GM12801 (cell line): ENCODE results near the gene COL16A1.

Experiments used
- TF ChIP-seq, protein P1 (sequence below): IDR thresholded peaks from one replicate; pipeline ENCODE4 v1.5.1; 2011; ENCODE audit warnings: control low read depth; ENCODE audit not compliant: insufficient read length; ENCODE audit errors: extremely low read depth

COL16A1 gene

DNA sequence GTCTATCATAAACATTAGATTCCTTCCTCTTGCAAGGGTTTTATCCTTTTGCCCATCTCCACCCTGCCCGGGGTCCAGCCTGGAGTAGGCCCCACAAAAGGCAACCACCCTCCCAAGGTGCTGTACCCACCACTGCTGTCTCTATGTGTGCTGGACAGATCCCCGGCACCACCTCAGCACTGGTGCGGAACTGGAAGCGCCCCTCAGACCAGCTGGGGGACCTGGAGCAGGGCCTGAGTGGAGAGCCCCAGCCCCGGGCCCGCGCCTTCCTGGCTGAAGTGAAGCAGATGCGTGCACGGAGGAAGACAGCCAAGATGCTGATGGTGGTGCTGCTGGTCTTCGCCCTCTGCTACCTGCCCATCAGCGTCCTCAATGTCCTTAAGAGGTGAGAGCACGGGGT, 80.5 kb downstream of the COL16A1 start:
- TF ChIP-seq, protein P1, sequence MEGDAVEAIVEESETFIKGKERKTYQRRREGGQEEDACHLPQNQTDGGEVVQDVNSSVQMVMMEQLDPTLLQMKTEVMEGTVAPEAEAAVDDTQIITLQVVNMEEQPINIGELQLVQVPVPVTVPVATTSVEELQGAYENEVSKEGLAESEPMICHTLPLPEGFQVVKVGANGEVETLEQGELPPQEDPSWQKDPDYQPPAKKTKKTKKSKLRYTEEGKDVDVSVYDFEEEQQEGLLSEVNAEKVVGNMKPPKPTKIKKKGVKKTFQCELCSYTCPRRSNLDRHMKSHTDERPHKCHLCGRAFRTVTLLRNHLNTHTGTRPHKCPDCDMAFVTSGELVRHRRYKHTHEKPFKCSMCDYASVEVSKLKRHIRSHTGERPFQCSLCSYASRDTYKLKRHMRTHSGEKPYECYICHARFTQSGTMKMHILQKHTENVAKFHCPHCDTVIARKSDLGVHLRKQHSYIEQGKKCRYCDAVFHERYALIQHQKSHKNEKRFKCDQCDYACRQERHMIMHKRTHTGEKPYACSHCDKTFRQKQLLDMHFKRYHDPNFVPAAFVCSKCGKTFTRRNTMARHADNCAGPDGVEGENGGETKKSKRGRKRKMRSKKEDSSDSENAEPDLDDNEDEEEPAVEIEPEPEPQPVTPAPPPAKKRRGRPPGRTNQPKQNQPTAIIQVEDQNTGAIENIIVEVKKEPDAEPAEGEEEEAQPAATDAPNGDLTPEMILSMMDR = no peak

DNA sequence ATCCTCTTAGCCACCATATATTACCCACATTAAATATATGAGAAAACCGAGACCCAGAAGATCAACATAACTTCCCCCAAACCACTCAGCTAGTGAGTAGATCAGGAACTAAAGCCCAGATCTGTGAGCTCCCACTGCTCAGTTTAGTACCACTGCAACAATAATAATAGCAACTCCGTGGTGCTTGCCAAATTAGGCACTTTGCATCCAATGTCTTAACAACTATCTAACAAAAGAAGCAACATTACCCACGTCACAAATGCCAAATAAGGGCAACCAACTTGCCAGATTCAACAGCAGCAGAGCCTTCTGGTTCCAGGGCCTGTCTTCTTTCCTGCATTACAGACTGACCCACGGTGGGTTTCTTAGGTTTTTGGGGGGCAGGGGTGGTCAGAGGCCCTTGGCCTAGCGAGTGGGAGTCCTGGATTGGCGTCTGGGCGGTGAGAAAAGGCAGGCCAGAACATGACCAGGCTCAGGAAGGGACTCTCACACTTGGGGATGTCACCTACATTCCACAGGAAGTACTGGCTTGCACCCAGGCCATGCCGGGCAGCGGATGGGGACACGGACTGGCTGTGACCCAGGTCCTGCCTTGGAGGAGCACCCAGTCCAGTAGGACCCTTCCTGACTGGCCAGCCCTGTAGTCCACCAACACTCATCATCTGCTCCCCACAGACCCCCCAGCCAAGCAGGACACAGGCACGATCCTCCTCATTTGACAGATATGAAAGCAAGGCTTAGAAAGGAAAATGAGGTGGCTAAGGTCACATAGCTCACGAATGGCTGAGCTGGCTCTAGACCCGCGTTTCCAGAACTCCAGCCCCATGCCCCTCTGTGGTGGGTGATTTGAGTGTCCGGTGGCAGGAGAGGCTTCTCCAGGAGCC, 81.7 kb downstream of the COL16A1 start:
- TF ChIP-seq, protein P1 = no peak

- TF ChIP-seq, protein P1 = no peak
Observed at GRCh38 chr1:31621498-31621820, 82.4 kb downstream of the COL16A1 start.

- TF ChIP-seq, protein P1 = no peak
Observed at GRCh38 chr1:31620631-31621497, 83.0 kb downstream of the COL16A1 start.

GRCh38 chr1:31618916-31619846, 84.6 kb downstream of the COL16A1 start:
- TF ChIP-seq, protein P1 = no peak

DNA sequence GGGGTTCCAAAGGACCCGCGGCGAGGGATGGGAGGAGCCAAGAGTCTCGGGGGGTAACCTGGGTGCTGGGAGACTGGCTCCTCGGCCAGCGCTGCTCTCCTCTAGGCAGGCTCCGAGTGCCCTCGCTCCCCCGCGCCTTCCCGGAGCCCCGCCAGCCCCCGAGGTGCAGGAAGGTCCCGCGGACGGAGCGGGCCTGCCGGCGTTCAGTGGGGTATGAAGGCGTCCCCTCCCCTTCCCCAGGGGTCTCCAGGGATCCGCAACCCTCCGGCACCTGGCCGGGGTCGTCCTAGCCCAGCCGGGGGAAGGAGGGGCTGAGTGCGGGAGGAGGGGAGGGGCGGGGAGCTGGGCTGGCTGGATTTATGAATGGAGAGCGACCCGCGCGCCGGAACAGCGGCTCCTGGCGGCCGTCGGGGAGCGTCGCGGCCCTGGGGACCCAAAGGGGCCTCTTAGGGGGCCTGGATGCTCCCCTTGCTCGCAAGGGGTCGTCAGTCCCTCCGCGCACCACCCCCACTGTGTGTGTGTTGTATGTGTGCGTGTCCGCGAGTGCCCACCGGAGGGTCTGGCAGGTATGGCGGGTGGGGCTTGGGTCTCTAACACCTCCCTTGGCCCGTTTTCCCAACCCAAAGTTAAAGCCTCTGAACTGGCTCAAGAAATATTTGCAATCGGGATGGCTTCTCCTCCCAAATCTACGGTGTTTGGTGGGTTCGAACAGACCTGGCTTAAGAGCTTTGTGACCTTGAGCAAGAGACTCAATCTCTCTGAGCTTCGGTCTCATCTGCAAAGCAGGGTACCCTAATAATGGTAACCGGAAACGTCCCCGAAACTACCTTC, 85.7 kb downstream of the COL16A1 start:
- TF ChIP-seq, protein P1 = no peak
